Activated B cell treated with CpG ODN at 0.5 μM for 24 hours (primary cell): ENCODE measurements around the gene IL5. TPM values are rescaled to one million over a fixed set of nuclear protein-coding genes. Genes with fewer than 3 reads are reported as not detected.

Source experiments
- ATAC-seq: fragments of 200-7000 bp; cut with Tn5 transposase; one replicate; pipeline ENCODE4 v1.10.0; 2021; ENCODE audit warnings: low read depth, mild to moderate bottlenecking, moderate library complexity
- CTCF ChIA-PET: fragments of 350-600 bp; sonication (Branson Sonifier 250); formaldehyde crosslinking; loops from one replicate; lab custom pipeline; 2021; ENCODE audit warnings: antibody characterized with exemption; lab: Charles Lee
- POLR2A ChIA-PET: fragments of 350-600 bp; sonication (Branson Sonifier 250); formaldehyde crosslinking; loops from one replicate; lab custom pipeline; 2021; ENCODE audit warnings: antibody characterized with exemption; lab: Charles Lee
- DNase-seq: peaks from one replicate; pipeline ENCODE4 v3.0.0; 2022
- H3K27ac Mint-ChIP-seq: one replicate; pipeline ENCODE4 v1.8.0; 2020; ENCODE audit warnings: mixed read lengths
- H3K27me3 Mint-ChIP-seq: one replicate; pipeline ENCODE4 v1.8.0; 2021; ENCODE audit warnings: mixed read lengths
- H3K36me3 Mint-ChIP-seq: one replicate; pipeline ENCODE4 v1.8.0; 2021; ENCODE audit warnings: low read depth, mixed read lengths
- H3K4me1 Mint-ChIP-seq: one replicate; pipeline ENCODE4 v1.8.0; 2021; ENCODE audit warnings: mixed read lengths
- H3K4me3 Mint-ChIP-seq: one replicate; pipeline ENCODE4 v1.8.0; 2020; ENCODE audit warnings: mild to moderate bottlenecking, mixed read lengths
- H3K9me3 Mint-ChIP-seq: one replicate; pipeline ENCODE4 v1.8.0; 2020; ENCODE audit warnings: mixed read lengths
- CTCF ChIP-seq: fragments of 200-600 bp; IDR thresholded peaks from one replicate; pipeline ENCODE4 v1.8.0; 2022; ENCODE audit warnings: antibody characterized with exemption, mild to moderate bottlenecking
- intact Hi-C: fragments of 100-400 bp; cut with micrococcal nuclease; formaldehyde crosslinking; loops from one replicate; pipeline ENCODE4 v1.15.1; 2024
- total RNA-seq: library from RNA; stranded (reverse); gene quantifications from 2 replicates; pipeline ENCODE4 v1.2.3, GENCODE V29; 2022

Gene IL5
- total RNA-seq, 1 donor from 2014 or later = not detected

DNA sequence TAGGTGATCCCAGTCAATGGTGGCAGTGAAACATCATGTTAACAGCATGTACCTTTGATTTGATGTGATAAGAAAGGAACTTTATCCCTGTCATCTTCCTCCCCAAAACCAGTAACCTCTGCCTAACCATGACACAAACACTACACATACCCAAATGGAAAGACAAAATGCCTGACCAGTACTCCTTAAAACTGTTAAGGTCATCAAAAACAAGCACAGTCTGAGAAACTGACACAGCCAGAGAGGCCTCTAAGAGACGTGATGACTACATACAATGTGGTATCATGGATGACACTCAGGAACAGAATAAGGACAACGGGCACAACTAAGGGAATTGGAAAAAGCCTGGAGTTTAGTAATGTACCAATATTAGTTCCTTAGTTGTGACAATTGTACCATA lies 3.9 kb upstream of the IL5 start:
- Mint-ChIP-seq H3K27me3 (peaks cover 2% of the 10 kb centered on the region), H3K9me3 (no peaks in the 10 kb centered on the region), H3K4me3 (no peak overlapping the region), H3K27ac (no peak overlapping the region), H3K4me1 (peaks cover 9% of the 10 kb centered on the region), H3K36me3 (no peaks in the 10 kb centered on the region)
- no peak for DNase-seq
- ATAC-seq = no peak
- intact Hi-C loops = no loop called here
- POLR2A ChIA-PET = no interaction called here
- CTCF ChIA-PET = no interaction called here
- TF ChIP-seq CTCF = no peak

GRCh38 chr5:132546108-132546507 lies 2.8 kb upstream of the IL5 start:
- H3K27ac Mint-ChIP-seq = no peak overlapping the region
- H3K36me3 Mint-ChIP-seq = no peaks in the 10 kb centered on the region
- H3K4me3 Mint-ChIP-seq = no peak overlapping the region
- H3K4me1 Mint-ChIP-seq = peaks cover 4% of the 10 kb centered on the region
- H3K9me3 Mint-ChIP-seq = no peaks in the 10 kb centered on the region
- ChIA-PET CTCF (no interaction called here), POLR2A (no interaction called here)
- no peak for TF ChIP-seq CTCF
- intact Hi-C loops = no loop called here
- no peak for ATAC-seq
- peaks cover 2% of the 10 kb centered on the region for H3K27me3 Mint-ChIP-seq
- DNase-seq = no peak

- no peak overlapping the region for H3K27ac Mint-ChIP-seq
- intact Hi-C loops = no loop called here
Measured at GRCh38 chr5:132540764-132541163, 2.6 kb downstream of the IL5 start.

DNA sequence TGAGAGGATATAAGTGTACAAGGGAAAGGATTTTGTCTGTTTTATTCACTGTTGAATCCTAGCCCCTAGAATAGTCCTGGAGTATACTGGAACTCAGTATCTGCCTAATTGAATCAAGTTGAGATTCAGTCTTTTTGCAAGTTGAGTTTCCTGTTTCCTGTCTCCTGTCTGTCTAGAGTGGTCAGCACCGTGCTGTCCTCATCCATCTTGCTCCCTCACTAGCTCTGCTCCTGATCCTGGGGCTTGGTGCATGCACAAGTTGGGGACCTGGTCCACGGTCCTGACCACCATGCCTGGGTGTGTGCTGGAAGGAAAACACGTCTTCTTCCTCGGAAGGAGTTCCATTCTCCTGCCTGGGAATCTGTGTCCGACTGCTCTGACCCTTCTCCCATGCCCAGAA lies 3.2 kb downstream of the IL5 start:
- peaks cover 13% of the 10 kb centered on the region for H3K27me3 Mint-ChIP-seq
- no peaks in the 10 kb centered on the region for H3K36me3 Mint-ChIP-seq
- POLR2A ChIA-PET = no interaction called here
- no peak overlapping the region for H3K4me3 Mint-ChIP-seq
- CTCF ChIA-PET = no interaction called here
- no peak for ATAC-seq
- no peak overlapping the region for H3K27ac Mint-ChIP-seq
- no peak for TF ChIP-seq CTCF
- DNase-seq = no peak
- H3K9me3 Mint-ChIP-seq = no peaks in the 10 kb centered on the region
- intact Hi-C loops = no loop called here
- peaks cover 4% of the 10 kb centered on the region for H3K4me1 Mint-ChIP-seq

More at GRCh38 chr5:132540764-132541163, 2.6 kb downstream of the IL5 start:
- H3K4me3 Mint-ChIP-seq = no peak overlapping the region
- no peak for ATAC-seq
- ChIA-PET CTCF (no interaction called here), POLR2A (no interaction called here)
- H3K9me3 Mint-ChIP-seq = no peaks in the 10 kb centered on the region
- no peaks in the 10 kb centered on the region for H3K36me3 Mint-ChIP-seq
- H3K27me3 Mint-ChIP-seq = peaks cover 9% of the 10 kb centered on the region
- TF ChIP-seq CTCF = no peak
- peaks cover 4% of the 10 kb centered on the region for H3K4me1 Mint-ChIP-seq
- DNase-seq = no peak

DNA sequence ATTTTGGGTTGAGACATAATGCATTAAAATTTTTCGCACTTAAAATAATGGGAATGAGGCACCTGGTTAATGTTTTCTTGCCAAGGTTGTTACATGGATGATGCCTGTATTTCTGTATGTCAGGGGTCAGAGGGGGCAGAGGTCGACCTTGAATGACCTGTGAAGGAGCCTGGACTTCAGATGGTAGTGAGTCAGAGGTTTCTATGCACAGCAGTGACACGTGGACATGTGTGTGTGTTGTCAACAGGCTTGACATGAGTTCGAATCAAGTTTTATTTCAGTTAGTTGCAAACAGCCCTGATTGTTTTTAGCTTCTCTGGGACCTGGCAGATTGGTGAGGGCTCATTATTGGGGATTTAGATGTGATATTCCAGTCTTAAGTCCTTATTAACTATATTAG lies 3.6 kb downstream of the IL5 start:
- POLR2A ChIA-PET = no interaction called here

More for the DNA sequence above, 3.6 kb downstream of the IL5 start:
- no peak for DNase-seq
- no peak for ATAC-seq
- H3K9me3 Mint-ChIP-seq = no peaks in the 10 kb centered on the region
- peaks cover 4% of the 10 kb centered on the region for H3K4me1 Mint-ChIP-seq
- CTCF ChIA-PET = no interaction called here
- no peaks in the 10 kb centered on the region for H3K36me3 Mint-ChIP-seq
- H3K27me3 Mint-ChIP-seq = peaks cover 16% of the 10 kb centered on the region
- intact Hi-C loops = no loop called here
- TF ChIP-seq CTCF = no peak
- no peak overlapping the region for H3K27ac Mint-ChIP-seq
- no peak overlapping the region for H3K4me3 Mint-ChIP-seq
